COR-L47 (cell line): ENCODE results near the gene TNRC6C.

Experiments
- DNase-seq: peaks from one replicate; lab custom pipeline; 2025; lab: John Stamatoyannopoulos, UW

The TNRC6C gene, protein sequence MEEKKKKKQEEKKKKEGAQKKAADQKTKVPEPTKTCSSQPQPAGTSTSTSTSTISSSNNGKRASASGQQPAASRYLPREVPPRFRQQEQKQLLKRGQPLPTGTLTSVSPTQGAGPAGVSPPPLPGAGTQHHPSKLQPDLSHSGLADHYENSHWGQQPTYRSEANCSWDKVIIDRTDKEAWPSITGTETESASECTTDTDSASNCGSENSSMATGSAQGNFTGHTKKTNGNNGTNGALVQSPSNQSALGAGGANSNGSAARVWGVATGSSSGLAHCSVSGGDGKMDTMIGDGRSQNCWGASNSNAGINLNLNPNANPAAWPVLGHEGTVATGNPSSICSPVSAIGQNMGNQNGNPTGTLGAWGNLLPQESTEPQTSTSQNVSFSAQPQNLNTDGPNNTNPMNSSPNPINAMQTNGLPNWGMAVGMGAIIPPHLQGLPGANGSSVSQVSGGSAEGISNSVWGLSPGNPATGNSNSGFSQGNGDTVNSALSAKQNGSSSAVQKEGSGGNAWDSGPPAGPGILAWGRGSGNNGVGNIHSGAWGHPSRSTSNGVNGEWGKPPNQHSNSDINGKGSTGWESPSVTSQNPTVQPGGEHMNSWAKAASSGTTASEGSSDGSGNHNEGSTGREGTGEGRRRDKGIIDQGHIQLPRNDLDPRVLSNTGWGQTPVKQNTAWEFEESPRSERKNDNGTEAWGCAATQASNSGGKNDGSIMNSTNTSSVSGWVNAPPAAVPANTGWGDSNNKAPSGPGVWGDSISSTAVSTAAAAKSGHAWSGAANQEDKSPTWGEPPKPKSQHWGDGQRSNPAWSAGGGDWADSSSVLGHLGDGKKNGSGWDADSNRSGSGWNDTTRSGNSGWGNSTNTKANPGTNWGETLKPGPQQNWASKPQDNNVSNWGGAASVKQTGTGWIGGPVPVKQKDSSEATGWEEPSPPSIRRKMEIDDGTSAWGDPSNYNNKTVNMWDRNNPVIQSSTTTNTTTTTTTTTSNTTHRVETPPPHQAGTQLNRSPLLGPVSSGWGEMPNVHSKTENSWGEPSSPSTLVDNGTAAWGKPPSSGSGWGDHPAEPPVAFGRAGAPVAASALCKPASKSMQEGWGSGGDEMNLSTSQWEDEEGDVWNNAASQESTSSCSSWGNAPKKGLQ (N-terminal part only)

DNA sequence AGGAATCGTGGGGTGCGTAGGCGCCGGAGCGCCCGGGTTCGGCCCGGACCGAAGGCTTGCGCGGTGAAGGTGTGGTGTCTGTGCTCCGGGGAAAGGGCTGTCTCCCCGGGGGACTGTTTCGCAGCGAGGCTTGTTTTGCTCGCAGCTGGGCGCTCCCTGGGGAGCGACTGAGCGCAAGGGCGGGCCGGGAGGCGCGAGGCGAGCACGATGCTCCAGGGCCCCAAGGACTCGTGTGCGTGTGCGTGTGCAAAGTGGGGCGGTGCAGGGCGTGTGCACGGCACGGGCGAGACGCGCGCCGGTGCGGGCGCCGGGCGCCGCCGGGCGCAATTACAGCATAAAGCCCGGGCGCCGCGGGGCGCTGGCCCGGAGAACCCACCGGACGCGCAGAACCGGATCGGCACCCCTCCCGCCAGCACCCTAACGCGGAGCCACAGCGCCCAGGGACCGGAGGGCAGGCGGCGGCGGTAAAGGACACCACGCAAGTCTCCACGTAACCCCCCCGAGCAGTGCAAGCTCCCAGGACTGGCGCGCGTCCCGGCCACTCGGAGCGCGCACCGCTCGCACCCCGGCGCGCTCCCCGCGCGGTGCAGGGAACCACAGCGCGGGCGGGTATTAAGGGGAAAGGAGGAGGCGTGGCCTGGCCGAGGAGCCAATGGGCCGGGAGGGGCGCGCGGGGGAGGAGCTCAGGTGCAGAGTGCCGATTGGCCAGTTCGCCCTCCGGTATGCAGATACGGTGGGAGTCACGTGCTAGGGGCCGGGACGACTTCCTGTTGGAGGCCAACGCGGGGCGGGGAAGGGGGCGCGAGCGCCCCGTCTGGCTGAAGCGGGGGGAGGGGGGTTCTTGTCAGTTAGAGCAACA, at the start of gene TNRC6C:
TSS of gene TNRC6C (plus strand) at position 847 of the 859 bp plus-strand sequence. CDS start 45,504 bp downstream, outside the sequence.
- peak; percentile 99 for DNase-seq

DNA sequence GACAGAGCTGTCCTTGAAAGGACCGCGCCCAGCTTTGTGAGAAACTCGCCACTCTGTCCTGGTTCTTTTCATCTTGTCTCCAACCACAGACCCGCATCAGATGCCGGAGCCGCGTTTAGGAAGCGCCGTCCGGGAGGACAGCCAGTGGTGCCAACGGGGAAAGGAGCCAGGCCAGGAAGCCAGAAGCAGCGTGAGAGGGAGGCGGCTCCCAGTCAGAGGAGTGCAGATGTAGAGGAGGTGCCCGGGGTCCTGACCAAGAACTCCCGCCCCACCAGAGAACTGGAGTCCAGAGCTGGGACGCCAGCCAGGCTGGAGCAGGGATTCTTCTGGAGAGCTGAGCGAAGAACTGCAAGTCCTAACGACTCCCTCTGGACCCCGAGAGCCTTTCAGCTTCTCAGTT, 49.3 kb upstream of the TNRC6C start:
- no peak for DNase-seq

DNA sequence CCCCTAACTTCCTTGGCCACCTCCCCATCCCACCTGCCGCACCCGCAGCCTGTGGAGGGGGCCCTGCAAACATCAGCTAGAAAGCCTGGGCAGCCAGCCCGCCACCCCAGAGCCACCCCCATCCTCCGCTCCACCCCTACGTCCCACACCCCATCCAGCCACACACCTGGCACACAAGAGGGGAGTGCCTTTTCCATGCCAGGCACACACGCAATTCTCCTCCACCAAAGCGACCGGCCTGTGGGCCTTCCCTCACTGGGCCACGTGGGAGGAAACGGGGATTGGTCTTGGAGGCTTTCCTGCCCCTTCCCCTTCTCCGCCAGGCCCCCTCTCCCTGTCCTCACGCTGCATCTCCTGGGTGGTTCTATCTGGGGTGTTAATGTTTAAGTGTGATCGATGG, 48.7 kb upstream of the TNRC6C start:
- no peak for DNase-seq

DNA sequence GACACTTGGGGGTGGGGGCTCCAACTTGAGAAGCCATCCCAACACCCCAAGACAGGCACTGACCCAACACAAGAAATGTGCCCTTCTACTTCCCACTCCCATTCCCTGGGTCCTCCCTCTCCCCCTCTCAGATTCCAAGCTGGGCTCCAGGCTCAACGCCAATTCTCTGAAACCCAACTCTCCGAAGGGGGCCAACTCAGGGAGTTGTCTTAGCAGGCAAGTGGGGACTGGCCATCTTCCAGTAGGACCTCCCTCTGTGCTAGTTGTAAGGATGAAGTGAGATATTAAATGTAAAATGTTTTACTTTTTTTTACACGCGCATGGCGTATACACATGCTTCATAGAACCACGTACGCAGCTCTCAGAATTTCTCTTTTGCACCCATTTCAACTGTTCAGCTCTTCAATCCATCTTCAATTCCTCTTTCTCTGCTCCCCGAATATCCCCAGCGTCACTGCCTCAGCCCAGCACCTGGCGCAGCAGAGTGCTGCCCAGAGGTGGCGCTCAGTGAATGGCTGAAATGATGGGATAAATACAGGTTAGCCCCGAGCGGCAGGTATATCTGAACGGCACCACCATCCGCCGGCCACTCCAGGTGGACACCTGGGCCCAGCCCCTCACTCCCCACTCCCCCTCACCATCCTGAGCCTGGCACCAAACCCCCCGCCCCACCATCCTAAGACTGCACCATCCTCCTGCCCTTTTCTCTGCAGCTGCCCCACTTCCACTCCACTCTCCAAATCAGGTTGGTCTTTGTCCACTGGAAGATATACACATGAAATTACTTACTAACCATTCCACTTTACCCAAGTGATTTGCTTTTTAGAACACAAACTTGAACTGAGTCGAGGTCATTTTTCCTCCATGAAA, 43.9 kb upstream of the TNRC6C start:
- peak; percentile 60 for DNase-seq

DNA sequence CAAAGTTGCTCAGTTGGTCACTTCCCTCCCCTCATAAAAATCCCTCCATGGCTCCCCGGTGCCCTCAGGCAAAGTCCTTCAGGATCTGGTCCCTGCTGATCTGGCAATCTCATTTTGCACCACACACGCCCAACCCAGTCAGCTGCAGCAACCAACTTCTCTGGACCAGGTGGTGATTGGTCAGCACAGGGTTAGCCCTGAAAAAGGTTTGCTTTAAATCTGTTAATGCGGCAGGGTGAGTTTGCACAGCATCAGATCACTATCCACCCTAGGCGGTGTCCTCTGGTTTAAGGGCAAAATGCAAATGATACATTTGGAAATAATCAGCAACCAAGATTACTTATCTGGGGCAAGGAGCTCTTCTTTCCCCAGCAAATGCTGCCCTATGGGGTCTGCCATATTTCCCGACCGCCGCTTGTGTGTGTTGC, 42.9 kb upstream of the TNRC6C start:
- no peak for DNase-seq

DNA sequence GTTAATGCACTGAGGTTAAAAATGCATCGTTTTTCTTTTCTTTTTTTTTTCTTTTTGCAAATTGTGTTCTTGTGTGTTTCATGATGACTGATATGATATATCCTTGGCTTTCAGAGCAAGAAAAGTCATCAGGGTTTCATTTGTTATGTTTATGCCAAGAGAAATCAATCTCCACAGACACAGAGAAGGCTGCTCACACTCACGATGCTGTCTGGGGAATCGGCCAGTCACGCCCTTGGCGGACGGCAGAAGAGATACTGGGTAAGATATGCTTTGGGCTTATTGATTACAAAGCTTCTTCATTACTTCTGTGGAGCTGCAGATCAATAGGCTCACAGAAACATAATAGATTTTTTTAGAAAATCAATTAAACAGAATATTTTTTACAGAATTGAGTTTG, 42.2 kb upstream of the TNRC6C start:
- DNase-seq: no peak

DNA sequence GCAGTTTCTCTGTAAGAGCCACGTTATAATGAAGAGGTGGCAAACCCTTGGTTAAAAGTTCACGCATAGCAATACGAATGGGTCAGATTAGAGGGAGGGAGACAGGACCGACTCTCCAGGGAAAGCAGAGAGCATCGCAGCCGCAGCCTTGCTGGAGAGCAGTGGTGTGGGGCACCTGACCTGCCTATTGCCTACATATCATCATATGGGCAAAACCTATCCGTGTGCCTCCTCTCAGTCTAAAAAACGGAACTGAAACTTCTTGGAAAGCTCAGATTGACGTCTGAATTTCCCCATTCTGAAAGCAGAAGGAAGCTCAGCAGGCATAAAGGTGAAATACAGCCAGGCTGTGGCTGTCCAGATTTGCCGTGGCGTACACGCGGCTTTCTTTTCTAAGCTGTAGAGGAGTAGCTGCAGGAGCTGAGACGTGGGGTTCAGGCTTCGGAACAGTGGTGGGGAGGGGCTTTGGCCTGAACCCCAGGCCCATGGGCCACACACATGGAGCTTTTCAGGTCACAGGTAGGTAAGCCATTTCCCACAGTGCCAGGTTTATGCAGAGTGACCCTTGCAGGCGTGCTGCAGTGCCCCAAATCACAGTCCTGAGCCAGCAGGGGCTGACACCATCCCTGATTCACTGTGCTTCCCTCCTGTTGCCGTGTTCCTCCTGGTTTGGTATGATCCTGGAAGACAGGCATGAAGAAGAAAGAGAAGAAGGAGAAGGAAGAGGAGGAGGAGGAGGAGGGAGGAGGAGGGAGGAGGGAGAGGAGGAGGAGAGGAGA, 41.6 kb upstream of the TNRC6C start:
- no peak for DNase-seq

DNA sequence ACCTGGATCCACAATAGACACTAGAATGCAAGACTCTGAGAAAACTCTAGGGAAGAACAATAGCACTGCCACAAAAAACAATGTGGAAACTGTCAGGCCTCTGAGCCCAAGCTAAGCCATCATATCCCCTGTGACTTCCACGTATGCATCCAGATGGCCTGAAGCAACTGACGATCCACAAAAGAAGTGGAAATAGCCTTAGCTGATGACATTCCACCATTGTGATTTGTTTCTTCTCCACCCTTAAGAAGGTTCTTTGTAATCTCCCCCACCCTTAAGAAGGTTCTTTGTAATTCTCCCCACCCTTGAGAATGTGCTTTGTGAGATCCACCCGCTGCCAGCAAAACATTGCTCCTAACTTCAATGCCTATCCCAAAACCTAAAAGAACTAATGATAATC, 39.2 kb upstream of the TNRC6C start:
- no peak for DNase-seq

DNA sequence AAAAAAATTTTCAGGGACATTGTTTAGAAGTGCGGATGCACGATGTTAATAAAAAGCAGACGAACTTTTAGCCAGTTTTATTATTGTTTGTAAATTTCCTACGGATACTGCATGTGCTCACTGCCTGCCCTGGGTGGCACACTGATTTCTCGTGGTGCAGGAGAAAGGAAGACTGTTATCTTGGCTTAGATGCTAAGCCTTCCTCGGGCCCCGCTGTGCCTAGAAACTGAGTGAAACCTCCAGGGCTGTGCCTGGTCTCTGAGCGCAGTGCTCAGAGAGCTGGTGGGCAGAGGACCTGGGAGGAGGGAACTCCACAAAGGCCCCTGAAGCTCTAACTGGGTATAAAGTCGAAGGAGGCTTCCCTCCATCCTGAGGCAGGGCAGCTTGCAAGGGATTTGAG, 35.4 kb upstream of the TNRC6C start:
- DNase-seq: no peak

DNA sequence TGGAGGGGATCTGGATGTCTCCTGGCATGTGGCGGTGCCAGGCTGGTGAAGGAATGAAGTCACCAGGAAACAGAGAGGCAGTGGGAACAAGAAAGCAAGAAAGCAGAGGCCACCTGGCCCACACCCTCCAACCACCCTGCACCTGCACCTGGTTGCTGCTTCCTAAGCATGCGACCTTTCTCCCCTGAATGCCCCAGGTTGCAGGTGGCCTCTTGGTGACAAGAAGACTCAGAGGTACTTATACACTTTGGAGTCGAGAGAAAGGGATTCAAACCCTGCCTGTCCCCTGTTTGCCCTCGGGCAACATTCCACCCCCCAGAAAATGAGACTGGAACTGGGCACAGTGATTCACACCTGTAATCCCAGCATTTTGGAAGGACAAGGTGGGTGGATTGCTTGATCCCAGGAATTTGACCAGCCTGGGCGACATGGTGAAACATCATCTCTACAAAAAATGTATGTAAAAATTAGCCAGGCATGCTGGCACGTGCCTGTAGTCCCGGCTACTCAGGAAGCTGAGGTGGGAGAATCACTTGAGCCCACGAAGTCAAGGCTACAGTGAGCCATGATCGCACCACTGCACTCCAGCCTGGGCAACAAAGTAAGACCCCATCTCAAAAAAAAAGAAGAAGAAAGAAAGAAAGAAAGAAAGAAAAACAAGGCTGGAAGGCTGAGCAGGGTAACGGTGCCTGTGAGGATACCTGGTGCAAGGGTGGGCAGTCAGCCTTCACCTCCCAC, 34.6 kb upstream of the TNRC6C start:
- DNase-seq: no peak

DNA sequence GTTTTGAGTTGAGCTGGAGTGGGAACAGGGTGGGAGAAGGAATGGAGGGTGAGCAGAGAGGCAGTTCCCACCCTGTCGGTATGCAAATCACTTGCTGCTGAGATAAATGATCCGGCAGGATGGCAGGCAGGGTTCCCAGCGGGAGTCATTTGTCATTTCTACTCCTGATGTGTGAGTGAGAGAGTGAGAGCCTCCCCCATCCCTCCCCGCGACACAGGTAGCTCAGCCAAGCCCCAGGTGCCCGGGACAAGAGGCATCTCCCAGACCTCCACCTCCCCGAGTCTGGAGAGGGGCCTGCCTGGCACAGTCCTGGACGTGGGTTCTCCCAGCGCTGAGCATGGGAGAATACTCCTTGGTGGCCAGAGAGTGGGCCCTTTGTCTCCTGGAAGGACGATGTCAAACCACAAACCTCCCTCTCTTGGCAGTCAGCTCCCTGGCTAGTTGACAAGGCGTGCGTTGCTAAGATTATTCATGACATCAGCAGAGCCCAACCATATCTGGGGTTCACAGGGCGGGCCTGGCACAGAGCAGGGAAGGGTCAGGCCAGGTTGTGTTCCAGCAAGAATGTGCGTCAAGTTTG, 33.7 kb upstream of the TNRC6C start:
- no peak for DNase-seq

DNA sequence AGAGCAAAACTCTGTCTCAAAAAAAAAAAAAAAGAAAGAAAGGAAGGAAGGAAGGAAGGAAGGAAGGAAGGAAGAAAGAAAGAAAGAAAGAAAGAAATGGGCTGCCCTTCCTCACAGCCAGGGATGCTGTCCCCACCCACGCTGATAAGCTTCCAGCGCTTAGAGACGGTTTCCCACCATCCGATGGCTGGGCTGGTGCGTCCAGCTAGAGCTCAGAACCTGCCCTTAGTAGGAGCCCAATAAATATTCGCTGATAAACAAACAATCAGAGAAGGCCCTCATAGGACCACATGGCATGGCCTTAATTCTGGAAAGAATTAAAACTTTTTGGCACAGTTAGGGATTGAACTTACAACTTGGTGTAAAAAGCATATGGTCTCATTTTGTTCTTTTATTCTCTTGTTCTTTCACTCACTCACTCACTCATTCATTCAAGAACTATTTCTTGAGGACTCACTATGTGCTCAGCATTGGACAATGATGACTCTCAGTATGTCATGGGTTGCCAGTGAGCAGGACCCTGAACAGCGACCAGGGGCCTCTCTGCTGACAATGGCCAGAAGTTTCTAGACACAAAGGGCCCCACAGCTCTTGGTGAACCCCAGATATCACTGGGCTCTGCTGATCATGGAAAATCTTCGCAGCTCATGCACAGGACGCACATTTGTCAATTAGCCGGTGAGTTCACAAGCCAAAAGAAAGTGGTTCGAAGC, 32.5 kb upstream of the TNRC6C start:
- DNase-seq: no peak

DNA sequence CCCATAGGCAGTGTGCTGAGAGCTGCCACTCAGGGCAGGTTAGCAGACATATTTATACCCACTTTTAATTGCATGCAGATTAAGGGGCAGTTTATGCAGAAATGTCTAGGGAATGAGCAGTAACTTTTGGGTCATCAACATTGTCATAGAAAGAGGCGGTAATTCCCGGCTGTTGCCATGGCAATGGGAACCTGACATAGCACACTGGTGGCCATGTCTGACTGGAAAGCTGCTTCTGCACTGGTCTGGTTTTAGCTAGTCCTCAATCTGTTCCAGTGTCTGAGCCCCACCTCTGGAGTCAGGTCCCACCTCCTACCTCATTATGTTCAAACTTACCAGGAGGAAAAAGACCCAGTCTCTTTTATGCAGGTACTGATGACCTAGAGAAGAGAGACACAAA, 31.5 kb upstream of the TNRC6C start:
- no peak for DNase-seq

DNA sequence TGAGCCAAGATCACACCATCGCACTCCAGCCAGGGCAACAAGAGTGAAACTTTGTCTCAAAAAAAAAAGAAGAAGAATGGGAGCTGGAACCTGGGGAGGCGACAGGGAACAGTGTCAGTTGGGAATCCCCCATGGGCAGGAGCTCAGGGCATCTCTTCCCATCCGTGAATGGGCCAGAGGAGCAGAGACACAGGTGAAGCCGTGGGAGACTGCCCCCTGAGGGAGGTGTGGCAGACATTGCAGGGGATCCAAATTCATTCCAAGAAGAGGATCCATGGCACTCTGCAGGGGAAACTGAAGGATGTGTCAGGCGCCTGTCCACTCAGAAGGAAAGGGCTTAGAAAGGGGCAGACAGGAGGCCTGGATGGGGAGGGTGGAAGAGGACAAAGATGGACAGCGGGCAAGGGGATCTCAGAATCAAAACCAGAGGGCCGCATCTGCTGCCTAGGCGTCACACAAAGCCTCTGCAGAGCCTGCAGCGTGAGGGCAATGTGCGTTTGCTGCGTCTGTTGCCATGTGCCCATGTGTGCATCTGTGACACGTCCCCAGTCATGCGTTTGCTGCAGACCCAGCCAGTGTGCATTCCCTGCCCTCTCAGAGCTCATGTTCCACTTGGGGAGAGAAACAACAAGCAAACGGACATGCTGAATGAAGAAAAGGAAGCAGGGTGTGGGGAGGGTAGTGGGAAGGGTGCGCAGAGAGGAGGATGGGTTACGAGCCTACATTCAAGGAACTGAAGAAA, 30.6 kb upstream of the TNRC6C start:
- no peak for DNase-seq

DNA sequence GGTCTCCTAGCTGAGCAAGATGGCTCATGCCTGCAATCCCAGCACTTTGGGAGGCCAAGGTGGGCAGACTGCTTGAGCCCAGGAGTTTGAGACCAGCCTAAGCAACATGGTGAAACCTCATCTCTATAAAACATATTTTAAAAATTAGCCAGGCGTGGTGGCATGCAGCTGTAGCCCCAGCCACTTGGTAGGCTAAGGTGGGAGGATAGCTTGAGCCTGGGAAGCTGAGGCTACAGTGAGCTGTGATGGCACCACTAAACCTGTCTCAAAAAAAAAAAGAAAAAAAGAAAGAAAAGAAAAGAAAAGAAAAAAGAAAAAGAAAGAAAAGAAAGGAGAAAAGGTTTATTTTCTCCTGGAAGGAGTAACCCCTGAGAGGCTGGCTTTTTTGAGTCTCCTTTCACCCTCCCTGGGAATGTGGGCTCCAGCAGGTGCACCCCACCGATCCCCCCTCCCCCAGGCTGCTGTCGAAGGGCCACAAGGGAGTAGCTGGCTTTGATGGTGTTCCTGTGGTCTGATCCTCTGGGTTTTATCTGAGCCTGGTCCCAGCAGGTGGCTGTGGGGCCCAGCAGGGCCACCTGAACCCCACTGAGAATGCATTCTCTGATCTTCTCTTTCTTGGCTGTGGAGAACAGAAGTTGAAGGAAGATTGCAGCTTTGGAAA, 29.9 kb upstream of the TNRC6C start:
- DNase-seq: no peak

DNA sequence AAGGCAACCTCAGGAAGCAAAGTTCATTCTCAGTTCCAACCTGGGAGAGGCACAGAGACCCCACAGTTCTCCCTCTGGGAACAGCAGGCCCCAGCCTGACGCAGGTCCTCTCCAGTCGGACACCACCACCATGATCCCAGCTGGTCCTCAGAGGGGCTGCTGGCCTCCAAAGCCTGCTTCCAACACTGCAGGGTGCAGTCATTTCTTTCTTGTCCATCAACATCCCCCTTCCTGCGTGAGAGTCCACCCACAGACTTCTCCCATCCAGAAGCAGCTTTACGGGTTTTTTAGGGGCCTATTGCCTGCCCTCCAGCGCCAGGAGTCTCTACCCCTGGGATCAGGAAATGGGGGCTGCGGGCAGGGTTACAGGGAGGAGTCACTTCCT, 29.3 kb upstream of the TNRC6C start:
- DNase-seq: no peak
